Measurements from ENCODE around the gene FERD3L. TPM values are rescaled to one million over a fixed set of nuclear protein-coding genes. Genes with fewer than 3 reads are reported as not detected.

FERD3L gene
- total RNA-seq, 6 donors from 2014 or later, result not detected

GRCh38 chr7:19105546-19105945, 39.7 kb downstream of the FERD3L start:
- no peak overlapping the region for H3K27ac ChIP-seq
- peaks cover 0 to 43% (median 16%) of the 10 kb centered on the region in 4 donors for H3K27me3 ChIP-seq

GRCh38 chr7:19104811-19105210, 40.4 kb downstream of the FERD3L start:
- no peak for ATAC-seq (ENCODE audit: low FRiP score in 2 of 2)
- 51 to 55% methylated on average over 4 of the region's 4 CpGs for WGBS, 2 donors

More at GRCh38 chr7:19105546-19105945, 39.7 kb downstream of the FERD3L start:
- Histone ChIP-seq H3K9me3 (no peaks in the 10 kb centered on the region), H3K4me3 (no peak overlapping the region), H3K4me1 (peaks cover 0 to 24% (median 10%) of the 10 kb centered on the region in 4 donors), H3K36me3 (no peaks in the 10 kb centered on the region)
- no peak for ATAC-seq (ENCODE audit: low FRiP score in 2 of 2)
- TF ChIP-seq POLR2AphosphoS5 (IDR thresholded peaks at IDR 0.05), result no peak
- no peak for TF ChIP-seq CTCF (IDR thresholded peaks at IDR 0.05)
- no peak for TF ChIP-seq POLR2A (IDR thresholded peaks at IDR 0.05)
- no peak for TF ChIP-seq EP300 (IDR thresholded peaks at IDR 0.05)
- no peak for DNase-seq
- 20 to 28% methylated on average over 4 of the region's 4 CpGs for WGBS, 2 donors

GRCh38 chr7:19102884-19103283, 42.3 kb downstream of the FERD3L start:
- no peak overlapping the region for H3K4me3 ChIP-seq
- 78 to 79% methylated on average over 4 of the region's 4 CpGs for WGBS, 2 donors
- DNase-seq, result no peak
- no peak for ATAC-seq (ENCODE audit: low FRiP score in 2 of 2)
- peaks cover 0 to 23% (median 13%) of the 10 kb centered on the region in 4 donors for H3K27me3 ChIP-seq
- no peaks in the 10 kb centered on the region for H3K36me3 ChIP-seq
- no peak overlapping the region for H3K27ac ChIP-seq
- H3K4me1 ChIP-seq, result peaks cover 0 to 20% (median 9%) of the 10 kb centered on the region in 4 donors
- TF ChIP-seq CTCF (IDR thresholded peaks at IDR 0.05), result no peak
- no peak for TF ChIP-seq POLR2AphosphoS5 (IDR thresholded peaks at IDR 0.05)
- no peak for TF ChIP-seq POLR2A (IDR thresholded peaks at IDR 0.05)
- TF ChIP-seq EP300 (IDR thresholded peaks at IDR 0.05), result no peak
- no peaks in the 10 kb centered on the region for H3K9me3 ChIP-seq

More at GRCh38 chr7:19104811-19105210, 40.4 kb downstream of the FERD3L start:
- Histone ChIP-seq H3K4me3 (no peak overlapping the region), H3K27ac (no peak overlapping the region), H3K27me3 (peaks cover 0 to 40% (median 16%) of the 10 kb centered on the region in 4 donors), H3K36me3 (no peaks in the 10 kb centered on the region), H3K4me1 (peaks cover 0 to 24% (median 10%) of the 10 kb centered on the region in 4 donors), H3K9me3 (no peaks in the 10 kb centered on the region)
- TF ChIP-seq POLR2AphosphoS5 (IDR thresholded peaks at IDR 0.05), result no peak
- no peak for TF ChIP-seq CTCF (IDR thresholded peaks at IDR 0.05)
- TF ChIP-seq POLR2A (IDR thresholded peaks at IDR 0.05), result no peak
- TF ChIP-seq EP300 (IDR thresholded peaks at IDR 0.05), result no peak
- DNase-seq, result no peak

- DNase-seq, result no peak
- Histone ChIP-seq H3K27ac (no peak overlapping the region), H3K36me3 (no peaks in the 10 kb centered on the region), H3K4me3 (no peak overlapping the region), H3K4me1 (peaks cover 0 to 10% (median 6%) of the 10 kb centered on the region in 4 donors), H3K9me3 (no peaks in the 10 kb centered on the region), H3K27me3 (peaks cover 0 to 15% (median 8%) of the 10 kb centered on the region in 4 donors)
- 73 to 75% methylated on average over 2 of the region's 2 CpGs for whole genome bisulfite sequencing, 2 donors
- TF ChIP-seq EP300 (IDR thresholded peaks at IDR 0.05), result no peak
- no peak for TF ChIP-seq POLR2A (IDR thresholded peaks at IDR 0.05)
- TF ChIP-seq POLR2AphosphoS5 (IDR thresholded peaks at IDR 0.05), result no peak
- TF ChIP-seq CTCF (IDR thresholded peaks at IDR 0.05), result no peak
- no peak for ATAC-seq (ENCODE audit: low FRiP score in 2 of 2)
Observed at GRCh38 chr7:19101909-19102308, 43.3 kb downstream of the FERD3L start.

GRCh38 chr7:19101472-19101871, 43.7 kb downstream of the FERD3L start:
- DNase-seq (no peak), ATAC-seq (ENCODE audit: low FRiP score in 2 of 2) (no peak)
- Histone ChIP-seq H3K4me3 (no peak overlapping the region), H3K36me3 (no peaks in the 10 kb centered on the region), H3K27me3 (peaks cover 0 to 11% (median 6%) of the 10 kb centered on the region in 4 donors), H3K4me1 (peaks cover 0 to 6% (median 5%) of the 10 kb centered on the region in 4 donors), H3K9me3 (no peaks in the 10 kb centered on the region), H3K27ac (no peak overlapping the region)
- 60 to 89% methylated on average over 1 of the region's 1 CpG for WGBS, 2 donors
- TF ChIP-seq EP300 (IDR thresholded peaks at IDR 0.05), result no peak
- no peak for TF ChIP-seq POLR2AphosphoS5 (IDR thresholded peaks at IDR 0.05)
- no peak for TF ChIP-seq POLR2A (IDR thresholded peaks at IDR 0.05)
- TF ChIP-seq CTCF (IDR thresholded peaks at IDR 0.05), result no peak

Measured in upper lobe of left lung (tissue), 6 donors.